GM13976 (cell line): Measurements from ENCODE around the gene PLEKHA1.

Experiments
- DNase-seq: peaks from one replicate; pipeline ENCODE4 v3.0.0; 2012; ENCODE audit warnings: low spot score
- CTCF ChIP-seq: IDR thresholded peaks from 2 replicates; pipeline ENCODE4 v1.5.1; 2012; ENCODE audit warnings: borderline replicate concordance, mild to moderate bottlenecking; ENCODE audit not compliant: insufficient read depth; ENCODE audit errors: extremely low read depth, missing control alignments, control extremely low read depth
- in situ Hi-C: fragments of 300-500 bp; cut with MboI; formaldehyde crosslinking; loops from one replicate; pipeline ENCODE4 v1.12.0; 2022; ENCODE audit warnings: low sequenced_read_pairs, mixed read lengths, inconsistent platforms; ENCODE audit not compliant: unreplicated experiment

Gene PLEKHA1

GRCh38 chr10:122460891-122461293, 86.4 kb downstream of the PLEKHA1 start:
- DNase-seq, result no peak
- TF ChIP-seq CTCF, result no peak
- in situ Hi-C loops, result no loop called here

DNA sequence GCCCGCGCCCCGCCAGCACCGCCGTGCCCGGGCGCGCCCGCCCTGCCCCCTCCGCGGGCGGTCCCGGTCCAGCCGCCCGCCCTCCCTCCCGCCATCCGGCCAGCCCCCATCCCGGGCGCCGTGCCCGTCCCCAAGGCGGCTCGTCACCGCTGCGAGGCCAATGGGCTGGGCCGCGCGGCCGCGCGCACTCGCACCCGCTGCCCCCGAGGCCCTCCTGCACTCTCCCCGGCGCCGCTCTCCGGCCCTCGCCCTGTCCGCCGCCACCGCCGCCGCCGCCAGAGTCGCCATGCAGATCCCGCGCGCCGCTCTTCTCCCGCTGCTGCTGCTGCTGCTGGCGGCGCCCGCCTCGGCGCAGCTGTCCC, 86.8 kb downstream of the PLEKHA1 start, which contains the start of gene HTRA1:
TSS of gene HTRA1 (plus strand) at position 187 of the 362 bp plus-strand sequence. CDS start at position 287, 100 bp downstream.
- in situ Hi-C loops, result no loop called here
- no peak for TF ChIP-seq CTCF
- DNase-seq, result no peak

DNA sequence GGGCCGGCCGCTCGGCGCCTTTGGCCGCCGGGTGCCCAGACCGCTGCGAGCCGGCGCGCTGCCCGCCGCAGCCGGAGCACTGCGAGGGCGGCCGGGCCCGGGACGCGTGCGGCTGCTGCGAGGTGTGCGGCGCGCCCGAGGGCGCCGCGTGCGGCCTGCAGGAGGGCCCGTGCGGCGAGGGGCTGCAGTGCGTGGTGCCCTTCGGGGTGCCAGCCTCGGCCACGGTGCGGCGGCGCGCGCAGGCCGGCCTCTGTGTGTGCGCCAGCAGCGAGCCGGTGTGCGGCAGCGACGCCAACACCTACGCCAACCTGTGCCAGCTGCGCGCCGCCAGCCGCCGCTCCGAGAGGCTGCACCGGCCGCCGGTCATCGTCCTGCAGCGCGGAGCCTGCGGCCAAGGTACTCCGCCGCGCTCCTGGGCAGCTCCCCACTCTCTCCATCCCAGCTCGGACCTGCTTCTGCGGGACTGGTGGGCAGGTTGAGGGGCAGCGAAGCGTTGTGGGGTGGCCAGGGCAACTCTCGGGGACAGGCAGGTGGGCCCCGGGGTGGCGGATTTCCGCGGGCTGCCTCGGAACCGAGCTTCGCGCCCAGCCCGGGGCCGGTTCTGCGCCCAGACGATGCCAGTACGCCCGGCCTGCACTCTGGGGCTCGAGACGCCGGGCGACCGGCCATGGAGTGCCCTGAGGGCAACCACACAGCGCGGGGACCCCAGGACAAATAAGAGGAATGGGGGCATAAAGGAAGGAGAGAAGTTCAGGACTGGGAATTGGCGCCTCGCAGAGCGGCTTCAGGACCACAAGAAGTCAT, 87.4 kb downstream of the PLEKHA1 start:
- no peak for TF ChIP-seq CTCF
- in situ Hi-C loops, result no loop called here
- no peak for DNase-seq

DNA sequence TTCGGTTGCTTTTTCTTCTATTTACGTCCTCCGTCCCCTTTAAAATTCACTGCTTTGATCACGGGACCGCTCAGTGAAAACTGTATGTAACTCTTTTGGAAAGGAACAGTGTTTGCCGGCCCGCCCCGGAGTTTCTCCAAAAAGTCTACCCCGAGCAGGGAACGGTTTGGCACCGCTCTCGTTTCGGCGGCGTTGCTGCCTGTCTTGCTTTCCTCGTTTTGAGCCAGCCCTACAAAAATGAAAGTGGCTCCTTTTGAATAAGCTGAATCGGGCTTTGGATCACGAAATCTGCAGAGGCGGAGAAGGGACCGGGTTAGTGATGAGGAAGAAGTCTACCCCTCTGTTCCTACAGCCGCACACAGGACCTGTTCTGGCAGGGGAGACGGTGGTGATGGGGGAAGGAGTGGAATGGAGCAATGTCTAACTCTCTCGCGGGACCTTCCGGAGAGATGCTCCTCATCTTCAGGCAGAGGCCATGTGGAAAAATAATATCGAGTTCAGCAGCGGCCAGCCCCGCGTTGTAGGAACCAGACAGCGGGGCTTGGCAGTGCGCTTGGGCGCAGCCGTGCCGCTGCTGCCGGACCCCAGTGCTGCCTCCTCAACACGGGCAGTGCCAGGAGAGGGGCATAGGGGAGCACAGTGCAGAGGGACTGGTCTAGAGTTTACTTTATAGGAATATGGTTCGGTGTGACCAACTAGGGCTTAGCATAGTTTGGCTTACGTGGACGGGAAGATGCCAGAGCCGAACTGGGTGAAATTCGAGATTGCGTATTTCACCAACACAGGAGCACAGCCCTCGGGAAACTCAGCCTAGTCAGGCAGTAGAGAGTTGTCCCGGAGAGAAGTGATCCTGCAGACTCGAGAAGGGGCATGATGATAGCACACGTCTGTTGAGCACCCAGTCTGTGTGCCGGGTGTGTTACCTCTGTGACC, 88.3 kb downstream of the PLEKHA1 start:
- TF ChIP-seq CTCF, result no peak
- in situ Hi-C loops, result no loop called here
- DNase-seq, result no peak

DNA sequence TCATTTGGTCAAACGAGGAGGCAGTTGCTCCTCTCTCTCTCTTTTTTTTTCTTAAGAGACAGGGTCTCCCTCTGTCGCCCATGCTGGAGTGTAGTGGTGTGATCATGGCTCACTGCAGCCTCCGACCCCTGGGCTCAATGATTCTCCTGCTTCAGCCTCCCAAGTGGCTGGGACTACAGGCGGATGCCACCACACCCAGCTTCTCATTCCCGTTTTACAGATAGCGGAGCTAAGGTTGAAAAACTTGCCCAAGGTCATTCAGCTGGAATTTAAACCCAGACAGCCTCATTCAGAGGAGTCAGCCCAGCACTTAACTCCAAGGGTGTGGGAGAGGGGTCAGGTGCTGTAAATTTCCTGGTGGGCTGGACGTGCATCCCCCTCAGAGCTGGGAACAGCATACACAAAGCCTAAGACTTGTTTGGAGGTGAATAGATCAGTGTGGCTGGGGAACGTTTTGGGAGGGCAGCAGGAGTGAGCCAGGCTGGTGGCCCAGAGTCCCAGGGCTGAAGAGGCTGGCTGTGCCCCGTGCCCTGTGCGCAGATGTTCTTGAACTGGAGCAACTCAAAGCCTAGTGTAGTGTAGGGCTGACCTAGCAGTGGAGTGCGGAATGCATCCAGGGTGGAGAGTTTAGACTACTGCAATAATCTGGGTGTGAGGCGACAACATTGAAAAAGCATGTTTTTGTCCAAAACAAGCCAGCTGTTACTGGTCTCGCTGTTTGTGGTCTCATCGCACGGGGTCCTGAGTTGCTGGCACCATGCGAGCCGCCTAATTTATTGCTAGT, 89.2 kb downstream of the PLEKHA1 start:
- TF ChIP-seq CTCF, result no peak
- no peak for DNase-seq
- in situ Hi-C loops, result no loop called here

- no peak for TF ChIP-seq CTCF
- DNase-seq, result no peak
- in situ Hi-C loops, result no loop called here
Observed at GRCh38 chr10:122464250-122464510, 89.7 kb downstream of the PLEKHA1 start.
